ENCODE data around the gene DCTN1.

DNA sequence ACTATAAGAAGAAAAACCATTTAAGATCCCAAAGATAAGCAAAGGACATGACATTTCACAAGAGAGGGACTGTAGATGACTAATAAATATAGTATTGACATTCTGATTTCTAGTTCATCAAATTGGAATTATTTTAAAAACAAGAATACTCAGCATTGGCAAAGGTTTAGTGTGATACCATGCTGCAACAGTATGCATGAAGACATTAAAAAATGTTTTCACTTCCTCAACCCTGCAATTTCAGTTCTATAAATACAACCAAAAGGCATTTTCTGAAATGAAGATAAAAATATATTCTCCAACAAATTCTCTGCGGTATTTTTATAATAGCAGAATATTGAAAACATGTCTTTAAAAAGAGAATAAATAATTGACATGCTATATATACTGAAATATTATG lies 39.2 kb upstream of the DCTN1 start:
- TF ChIP-seq POLR2A (IDR thresholded peaks at IDR 0.05; ENCODE audit: low read depth, low read length) (no peak), POU2F2 (IDR thresholded peaks at IDR 0.05; ENCODE audit: low read depth, low read length) (no peak), TAF1 (IDR thresholded peaks at IDR 0.05; ENCODE audit: low read depth, low read length) (no peak), SPI1 (IDR thresholded peaks at IDR 0.05; ENCODE audit: low read depth, low read length) (peak; percentile 87), POLR2AphosphoS5 (IDR thresholded peaks at IDR 0.05; ENCODE audit: low read depth, low read length) (no peak), PAX5 (IDR thresholded peaks at IDR 0.05; ENCODE audit: insufficient read depth, low read length, severe bottlenecking) (no peak)
